ENCODE results near the gene FECH.
A peak's percentile ranks its signal among the peaks of the same experiment; 100 is the strongest.
"Not testable (repeated sequence)": the region's sequence is repeated elsewhere in the genome, so short reads cannot be mapped to it uniquely, and the experiment has no call there.

FECH gene, protein sequence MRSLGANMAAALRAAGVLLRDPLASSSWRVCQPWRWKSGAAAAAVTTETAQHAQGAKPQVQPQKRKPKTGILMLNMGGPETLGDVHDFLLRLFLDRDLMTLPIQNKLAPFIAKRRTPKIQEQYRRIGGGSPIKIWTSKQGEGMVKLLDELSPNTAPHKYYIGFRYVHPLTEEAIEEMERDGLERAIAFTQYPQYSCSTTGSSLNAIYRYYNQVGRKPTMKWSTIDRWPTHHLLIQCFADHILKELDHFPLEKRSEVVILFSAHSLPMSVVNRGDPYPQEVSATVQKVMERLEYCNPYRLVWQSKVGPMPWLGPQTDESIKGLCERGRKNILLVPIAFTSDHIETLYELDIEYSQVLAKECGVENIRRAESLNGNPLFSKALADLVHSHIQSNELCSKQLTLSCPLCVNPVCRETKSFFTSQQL

DNA sequence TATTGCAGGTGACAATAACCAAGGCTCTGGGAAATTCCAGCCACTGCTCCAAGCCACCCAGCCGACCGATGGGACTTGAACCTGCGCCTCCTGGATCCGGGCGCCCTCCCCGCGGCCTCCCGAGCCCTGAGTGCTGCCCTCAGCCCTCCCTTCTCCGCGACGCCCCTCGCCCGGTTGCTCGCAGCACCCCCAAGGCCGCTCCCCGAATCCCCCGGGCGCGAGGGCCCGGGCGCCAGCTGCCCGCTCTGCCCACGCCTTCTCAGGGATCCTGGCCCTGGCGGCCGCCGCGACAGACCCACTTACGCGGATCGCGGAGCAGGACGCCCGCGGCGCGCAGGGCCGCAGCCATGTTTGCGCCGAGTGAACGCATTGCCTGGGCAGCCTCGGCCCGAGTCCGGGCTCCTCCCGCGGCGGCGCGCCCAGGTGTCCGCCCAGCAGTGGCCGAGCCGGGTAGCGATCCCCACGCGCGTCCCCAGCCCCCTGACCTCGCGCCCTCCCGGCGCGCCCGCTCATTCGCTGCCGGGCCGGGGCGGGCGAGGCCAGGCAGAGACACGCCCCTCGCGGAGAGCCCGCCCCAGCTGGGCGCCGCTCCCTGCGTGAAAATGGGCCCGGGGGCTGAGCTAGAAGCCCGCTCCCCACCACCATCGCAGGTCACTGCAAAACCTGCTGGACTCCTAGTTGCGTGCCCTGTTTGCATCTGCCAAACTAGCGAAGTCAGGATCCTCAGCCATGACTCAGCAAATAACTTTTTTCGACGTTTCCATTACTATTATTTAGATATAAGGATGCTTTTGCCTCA, at the start of gene FECH:
TSS of gene FECH (minus strand) at position 452 of the 799 bp plus-strand sequence. CDS start at position 370, 82 bp downstream.
- peak; percentile 76 for DNase-seq

DNA sequence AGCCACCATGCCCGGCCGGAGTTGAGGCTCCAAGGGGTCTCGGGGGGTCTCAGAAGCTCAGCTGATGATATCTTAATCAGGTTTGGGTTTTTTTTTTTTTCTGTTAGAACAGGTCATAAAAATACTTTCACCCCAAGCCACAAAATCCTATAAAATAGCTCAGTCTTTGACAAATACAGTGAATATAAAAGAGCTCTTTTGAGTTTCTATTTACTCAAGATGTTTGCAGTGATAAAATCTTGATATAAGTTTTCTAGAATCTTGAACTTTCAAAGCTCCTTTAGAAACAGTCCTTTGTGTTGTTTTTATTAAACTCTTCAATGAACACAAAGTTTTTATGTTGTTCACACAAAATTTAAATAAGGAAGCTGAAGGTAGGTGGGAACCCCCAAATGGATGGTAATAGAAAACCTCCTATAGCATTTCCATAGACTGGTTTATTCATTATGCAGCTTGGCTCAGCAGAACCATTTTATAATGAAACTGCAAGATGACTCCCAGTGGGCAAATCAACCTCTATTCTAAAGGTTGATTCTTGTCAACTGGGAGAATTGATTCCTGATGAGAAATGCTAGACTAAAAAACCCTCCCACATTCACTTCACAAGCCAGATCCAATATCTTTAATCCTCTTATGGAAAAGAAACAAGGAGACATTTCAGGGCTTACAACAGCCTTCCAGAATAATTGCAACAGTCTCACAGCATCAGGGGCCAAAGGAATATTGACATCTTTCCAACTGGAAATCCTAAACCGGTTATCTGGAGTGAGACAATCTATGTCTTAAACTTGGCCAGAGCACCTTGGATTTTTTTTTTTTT, 48.7 kb upstream of the FECH start:
- DNase-seq = no peak

DNA sequence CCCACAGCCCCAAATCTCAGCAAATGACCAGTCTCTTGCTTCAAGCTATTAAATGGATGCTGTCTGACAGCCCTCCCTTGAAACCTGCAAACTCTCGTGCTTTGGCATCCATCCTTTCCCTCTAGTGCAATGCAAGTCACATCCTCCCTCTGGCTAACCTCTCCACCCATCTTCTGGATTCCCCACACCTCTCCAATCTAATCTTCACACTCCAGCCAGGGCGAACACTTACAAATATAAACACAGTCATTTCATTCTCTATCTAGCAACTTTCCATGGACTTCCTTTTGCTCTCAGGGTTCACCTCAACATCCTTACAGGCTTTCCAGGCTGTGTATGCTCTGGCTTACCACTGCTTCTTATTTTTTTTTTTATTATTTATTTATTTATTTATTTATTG, 45.2 kb upstream of the FECH start:
- no peak for DNase-seq

DNA sequence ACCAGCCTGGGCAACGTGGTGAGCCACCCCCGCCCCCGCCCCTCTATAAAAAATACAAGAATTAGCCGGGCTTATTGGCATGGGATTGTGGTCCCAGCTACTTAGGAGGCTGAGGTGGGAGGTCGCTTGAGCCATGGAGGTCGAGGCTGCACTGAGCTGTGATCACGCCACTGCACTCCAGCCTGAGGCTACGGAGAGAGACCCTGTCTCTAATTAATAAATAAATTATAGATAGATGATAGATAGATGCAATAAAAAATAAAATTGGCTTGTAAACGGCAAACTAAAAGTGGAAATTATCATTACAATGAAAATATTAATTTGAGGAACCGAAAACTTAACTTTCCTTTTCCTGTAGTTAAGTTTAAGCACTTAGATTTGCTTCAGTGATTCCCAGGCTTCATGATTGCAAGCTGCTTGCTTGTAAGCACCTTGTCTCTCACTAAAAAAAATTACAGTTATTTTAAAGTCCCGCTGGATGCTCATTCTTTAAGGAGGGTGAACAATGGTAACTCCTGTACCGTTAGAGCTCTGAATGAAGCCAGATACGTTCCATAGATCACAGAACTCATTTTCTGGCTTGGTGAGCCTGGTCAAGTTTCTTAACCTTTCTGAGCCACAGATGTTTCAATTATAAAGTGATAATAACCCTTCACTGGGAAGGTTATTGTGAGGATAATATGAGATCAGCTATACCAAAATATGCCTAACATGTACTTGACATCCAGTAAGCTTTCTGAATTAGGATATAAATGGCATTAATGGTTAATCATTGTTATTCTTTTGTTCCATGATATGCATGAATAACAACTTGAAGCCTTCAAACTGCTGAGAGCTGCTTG, 44.5 kb upstream of the FECH start:
- no peak for DNase-seq

DNA sequence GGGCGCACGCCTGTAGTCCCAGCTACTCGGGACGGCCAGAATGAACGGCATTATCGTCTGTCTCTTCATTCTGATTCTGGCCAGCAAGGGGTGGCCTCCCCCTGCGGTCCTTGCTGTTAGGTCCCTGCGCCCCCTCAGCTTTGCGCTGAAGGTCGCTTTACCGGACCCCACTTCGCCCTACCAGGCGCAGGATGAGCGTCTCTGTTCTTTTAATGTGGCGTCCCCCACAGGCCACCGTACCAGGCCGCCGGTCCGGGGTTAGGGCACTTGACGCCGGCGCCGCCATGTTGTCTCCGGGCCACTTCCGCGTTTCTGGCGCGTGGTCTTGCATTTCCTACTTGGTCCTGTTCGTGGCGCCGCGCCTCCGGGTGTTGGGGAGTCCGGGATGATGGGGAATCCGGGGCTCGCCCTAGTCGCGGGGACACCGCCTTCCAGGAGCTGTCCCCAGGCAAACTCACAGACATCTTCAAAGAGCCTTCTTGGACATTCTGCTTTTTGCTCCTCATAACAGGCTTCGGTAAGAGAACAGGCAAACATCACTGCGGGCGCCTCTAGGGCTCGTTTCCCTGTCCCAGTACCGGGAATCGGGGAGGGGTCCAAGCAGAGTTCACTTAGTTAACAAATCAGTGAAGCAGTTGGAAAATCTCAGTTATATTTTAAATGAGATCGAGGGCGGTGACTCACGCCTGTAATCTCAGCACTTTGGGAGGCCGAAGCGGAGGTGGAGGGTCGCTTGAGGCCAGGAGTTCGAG, 43.7 kb upstream of the FECH start:
- peak; percentile 96 for DNase-seq

DNA sequence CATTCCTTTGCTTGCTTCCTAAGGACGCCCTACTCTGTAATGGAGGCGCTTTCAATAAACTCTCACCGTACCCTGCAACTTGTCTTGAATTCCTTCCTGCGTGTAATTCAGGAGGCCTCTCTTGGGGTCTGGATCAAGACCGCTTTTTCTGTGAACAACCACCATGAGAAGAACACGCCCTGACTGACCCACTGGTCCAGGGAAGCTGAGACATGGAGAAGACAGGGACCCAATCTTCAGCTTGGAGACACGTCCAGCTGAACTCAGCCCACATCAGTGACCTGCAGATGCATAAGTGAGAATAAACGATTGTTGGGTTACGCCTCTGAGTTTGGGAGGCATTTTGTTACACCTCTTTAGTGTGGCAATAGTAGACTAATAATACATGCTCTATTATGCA, 42.9 kb upstream of the FECH start:
- no peak for DNase-seq

DNA sequence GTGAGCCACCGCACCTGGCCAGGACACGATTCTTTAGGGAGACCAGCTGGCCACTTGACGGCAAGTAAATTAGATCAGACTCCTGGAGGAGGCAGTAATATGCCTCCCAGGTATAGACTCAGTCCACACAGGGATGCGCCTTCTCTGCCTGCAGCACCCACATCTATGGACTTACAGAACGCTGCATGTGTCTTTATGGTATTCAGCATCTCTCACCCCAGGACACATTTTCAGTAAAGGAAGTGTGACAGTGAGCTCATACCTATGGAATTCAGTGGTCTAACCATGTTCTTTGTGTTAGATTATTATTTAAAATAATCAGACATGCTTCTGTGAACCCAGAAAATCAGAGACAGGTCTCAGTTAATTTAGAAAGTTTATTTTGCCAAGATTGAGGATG, 41.0 kb upstream of the FECH start:
- DNase-seq = no peak

DNA sequence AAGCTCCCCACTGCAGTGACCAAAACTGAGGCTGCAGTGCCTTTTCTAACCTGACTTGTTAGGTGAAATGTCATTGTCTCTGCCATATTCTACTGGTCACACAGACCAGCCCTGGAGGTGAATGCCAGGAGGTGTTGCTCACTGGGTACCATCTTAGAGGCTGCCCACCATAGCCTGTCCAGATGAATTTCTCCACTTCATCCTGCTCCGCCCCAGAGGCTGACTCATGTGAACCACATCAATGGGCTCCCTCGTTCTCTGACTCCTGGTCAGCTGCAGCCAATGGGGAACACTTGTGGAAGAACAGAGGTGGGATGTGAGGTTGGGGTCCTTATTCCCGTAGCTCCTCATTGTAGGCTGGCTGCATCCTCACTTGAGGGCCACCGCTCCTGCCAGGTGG, 38.5 kb upstream of the FECH start:
- no peak for DNase-seq

DNA sequence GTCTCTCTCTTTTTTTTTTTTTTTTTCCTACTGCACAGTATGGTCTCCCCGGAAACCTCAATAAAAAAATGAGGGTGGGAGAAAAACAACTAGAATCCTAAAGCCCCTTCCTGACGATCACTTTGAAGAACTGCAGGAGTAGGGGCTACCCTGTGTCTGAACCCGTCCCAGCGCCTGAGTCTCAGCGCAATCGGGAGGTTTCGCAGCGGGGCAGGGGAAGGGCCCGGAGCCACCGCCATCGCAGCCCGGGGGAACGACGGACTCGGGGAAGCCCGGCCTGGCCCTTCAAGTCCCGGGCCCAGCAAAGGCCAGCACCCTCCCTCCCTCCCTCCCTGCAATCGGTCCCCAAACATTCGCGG, 34.7 kb upstream of the FECH start:
- DNase-seq = no peak

DNA sequence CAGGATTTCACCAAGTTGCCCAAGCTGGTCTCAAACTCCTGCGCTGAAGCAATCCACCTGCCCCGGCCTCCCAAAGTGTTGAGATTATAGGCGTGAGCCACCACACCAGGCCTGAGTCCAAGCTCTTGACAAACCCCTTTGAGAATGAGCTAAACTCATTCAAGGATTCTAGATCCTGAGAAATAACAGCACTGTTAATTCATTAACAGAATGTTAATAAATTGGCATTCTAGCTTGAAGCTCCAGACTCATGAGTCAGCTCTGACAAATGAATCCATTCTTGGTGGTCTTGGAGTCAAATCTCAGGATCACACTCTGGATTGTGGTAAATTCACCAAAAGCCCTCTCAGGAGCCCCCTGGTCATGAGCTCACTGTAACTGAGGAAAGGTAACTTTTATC, 33.4 kb upstream of the FECH start:
- no peak for DNase-seq

DNA sequence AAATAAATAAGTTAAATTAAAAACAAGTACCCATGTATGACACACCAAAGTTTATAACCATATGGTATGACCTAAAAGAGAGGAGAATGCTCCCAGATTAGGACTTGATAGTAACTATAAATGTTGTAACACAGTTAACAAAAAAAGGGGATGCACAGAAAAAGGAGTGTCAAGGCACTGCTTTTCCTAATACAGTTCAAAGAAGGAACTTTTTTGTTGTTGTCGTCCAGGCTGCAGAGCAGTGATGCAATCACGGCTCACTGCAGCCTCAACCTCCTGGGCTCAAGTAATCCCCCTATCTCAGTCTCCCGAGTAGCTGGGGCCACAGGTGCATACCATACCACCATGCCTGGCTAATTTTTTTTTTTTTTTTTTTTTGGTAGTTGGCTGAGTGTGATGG, 32.4 kb upstream of the FECH start:
- DNase-seq = no peak

DNA sequence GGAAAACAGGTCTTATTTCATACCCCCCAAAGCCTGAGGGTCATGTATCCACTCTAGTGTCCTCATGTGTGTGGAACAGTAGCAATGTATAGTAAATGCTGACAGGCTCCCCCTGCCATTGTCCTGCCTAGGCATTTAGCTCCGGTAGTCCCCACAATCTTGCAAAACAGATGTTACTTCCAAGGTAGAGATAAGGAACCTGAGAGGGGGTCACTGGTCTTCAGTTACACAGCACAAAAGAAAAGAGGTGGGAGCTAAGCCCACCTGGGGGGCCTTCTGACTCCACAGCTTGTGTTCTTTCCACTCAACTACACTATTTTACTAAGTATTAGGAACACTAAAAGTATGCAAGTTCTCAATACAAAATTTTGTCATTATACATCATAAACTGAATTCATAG, 17.4 kb upstream of the FECH start:
- no peak for DNase-seq

DNA sequence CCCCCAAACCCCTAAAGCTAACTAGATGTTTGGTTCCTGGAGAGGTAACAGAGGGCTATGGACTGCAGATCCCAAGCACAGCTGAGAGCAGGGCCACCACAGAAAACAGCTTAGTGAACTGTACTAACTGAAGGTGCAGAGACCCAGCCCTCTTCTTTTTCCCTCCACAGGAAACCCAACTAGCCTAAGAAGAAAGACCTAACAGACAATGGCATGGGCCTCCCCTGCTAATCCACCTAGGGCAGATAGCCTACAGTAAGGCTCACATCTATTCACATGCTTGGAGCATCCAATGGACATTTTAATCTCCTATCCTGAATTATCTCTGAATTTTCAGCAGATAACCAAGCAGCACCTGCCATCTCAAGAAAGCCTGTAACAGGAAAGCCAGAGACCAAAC, 8.8 kb upstream of the FECH start:
- no peak for DNase-seq

DNA sequence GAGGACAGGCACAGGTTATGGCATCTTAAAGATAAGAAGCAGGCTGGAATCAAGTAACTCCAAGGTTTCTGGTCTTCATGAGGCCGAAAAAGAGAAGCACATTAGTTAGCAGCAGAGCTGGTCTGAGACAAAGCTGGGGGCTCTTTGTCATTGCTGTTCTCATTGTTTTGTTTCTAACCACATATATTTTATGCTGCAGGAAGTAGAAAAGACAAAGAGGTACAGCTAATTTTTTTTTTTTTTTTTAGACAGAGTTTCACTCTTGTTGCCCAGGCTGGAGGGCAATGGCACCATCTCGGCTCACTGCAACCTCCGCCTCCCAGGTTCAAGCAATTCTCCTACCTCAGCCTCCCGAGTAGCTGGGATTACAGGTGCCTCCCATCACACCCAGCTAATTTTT, 6.2 kb upstream of the FECH start:
- not testable (repeated sequence) for DNase-seq

DNA sequence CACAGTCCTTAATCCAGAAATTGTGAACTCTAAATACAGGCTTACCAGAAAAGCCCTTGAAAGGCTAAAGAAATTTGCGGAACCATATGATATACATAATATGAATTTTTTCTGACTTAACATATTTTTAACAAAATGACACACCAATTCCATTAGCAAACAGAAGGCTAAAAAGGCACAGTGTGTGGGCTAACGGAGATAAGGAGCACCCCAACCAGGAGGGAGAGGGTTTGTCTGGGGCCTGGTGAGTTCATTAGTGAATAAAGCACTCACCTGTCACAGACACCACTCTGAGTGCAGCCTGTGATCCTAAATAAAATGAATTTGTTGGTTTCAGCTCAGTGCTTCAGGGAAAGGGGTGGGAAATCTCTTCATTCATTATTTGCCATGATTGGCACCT, 2.7 kb upstream of the FECH start:
- no peak for DNase-seq

DNA sequence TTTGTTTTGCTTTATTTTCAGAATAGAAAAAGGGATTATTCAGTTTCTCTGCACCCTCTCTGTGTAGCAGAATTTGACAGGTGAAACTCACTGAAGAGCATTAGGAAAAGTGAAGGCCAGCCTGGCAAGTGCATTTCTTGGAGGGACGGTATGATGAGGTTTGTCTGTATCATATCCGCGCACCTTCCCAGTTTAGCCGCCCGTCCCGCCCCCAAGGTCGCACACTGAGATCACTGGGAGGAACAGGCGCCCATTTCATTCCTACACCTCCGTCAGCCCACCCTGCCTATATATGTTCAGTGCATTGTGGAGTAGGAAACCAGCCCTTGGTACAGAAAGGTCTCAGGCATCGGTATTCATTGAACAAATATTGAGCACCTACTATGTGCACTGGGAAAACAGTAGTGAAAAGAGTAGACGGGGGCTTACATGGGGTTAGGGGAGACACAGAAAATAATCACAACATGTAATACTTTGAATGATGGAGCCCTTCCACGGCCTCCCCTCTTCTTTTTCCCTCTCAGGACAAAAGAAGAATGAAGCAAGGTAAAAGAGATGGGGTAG, 678 bp upstream of the FECH start:
- DNase-seq = no peak

DNA sequence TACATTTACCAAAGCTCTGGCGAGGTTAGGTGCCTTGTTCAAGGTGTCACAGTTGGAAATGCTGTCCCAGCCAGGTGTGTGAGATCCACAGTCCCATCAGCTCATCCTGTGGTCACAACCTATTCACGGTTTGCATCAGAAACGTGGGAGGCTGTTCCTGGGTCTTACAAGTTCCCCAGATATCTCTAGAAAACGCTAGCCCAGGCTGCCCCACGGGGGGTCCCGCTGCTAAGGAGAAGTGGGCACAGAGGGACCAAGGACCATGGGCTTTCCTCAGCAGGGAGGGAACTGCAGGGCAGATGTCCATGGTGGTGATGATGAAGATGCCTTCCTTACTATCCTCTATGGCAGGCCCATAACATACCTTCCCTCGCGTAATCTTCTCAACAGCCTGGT, 649 bp downstream of the FECH start:
- DNase-seq = peak; percentile 27

DNA sequence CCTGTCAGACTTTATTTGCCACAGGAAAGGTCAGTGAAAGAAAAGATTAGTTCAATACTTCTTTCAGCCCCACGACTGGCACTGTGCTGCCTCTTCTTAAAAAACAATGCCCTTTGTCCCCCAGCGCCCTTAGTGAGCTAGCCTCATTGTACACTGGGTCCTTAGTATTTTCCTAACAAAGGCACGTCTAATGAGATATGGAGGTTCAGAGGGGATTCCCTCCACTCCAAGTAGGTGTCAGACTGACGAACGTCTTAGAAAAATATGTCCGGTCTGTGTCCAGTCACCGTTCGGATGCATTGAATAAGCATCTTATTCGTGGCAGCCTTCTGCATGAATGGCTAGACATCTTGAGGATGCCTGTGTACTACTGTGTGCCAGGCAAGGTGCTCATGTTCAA, 1.1 kb downstream of the FECH start:
- no peak for DNase-seq

DNA sequence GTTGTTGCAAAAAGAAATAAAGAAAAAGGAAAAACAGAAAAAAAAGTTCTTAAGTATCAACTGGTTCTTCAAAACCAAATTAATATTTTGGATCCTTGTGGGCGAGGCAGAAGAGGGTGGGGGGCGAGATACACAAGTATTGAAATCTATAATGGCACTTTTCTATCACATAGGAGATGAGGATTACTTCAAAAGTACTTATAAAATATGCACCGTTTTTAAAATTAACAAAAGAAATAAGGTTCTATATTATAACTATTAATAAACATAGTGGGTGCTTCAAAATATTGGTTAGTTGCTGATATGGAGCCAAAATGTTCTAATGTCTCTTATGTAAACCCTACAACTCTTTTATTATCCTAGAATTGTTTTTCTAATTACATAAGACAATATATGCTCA, 2.1 kb downstream of the FECH start:
- no peak for DNase-seq

DNA sequence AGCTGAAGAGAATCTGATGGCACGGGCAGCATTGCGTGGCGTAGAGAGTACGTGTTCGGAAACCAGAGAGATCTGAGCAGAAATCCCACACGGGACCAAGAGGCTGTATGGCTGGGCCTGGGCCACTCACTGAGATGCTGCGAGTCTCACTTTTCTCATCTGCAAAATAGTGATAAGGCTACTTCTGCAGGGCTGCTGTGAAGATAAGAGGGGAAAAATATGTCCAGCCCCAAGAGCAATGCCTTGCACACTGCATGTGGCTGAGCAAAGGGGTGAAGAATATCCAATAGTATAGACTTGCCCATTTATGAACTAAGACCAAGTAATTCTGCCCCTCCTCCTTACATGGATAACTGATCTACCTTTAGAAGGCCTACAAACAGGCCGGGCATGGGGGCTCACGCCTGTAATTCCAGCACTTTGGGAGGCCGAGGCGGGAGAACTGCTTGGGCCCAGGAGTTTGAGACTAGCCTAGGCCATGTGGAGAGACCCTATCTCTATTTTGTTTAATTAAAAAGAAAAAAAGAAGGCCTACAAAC, 3.1 kb downstream of the FECH start:
- DNase-seq = no peak

DNA sequence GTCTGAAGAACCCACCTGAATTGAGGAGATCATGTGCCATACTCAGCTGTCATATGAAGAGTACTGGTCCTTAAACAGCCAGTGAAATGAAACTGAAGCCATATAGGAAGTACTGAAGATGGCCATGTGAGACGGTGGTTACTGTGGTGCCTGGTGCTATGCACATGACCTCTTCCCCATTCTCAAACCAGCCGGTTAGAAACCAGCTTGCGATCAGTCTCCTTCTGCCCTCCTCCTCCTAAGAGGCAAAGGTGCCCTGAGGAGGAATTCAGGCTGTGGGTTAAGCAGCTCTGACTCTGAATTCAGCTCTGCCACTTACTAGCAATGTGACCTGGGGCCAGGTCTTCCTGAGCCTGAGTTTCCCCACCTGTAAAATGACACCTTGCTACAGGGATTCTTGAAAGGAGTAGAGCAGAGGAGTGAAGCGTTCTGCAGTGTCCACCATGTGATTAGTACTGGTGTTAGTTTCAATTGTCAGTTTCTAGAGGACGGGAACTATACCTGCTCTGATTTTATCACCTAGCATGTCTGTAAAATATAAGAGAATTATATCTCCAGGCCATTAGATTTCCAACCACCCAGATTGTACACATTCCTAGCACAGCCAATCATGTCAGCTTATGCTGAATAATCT, 5.1 kb downstream of the FECH start:
- no peak for DNase-seq

Measured in activated CD4-positive, alpha-beta T cell treated with anti-CD3 and anti-CD28 coated beads, Interleukin-2, Interleukin-6, amounts not matched to agents 100 ng/mL and 50 ng/mL, durations not matched to agents 16 hours and 8 hours (primary cell).